ENCODE measurements around the gene CELF5.

Gene CELF5

DNA sequence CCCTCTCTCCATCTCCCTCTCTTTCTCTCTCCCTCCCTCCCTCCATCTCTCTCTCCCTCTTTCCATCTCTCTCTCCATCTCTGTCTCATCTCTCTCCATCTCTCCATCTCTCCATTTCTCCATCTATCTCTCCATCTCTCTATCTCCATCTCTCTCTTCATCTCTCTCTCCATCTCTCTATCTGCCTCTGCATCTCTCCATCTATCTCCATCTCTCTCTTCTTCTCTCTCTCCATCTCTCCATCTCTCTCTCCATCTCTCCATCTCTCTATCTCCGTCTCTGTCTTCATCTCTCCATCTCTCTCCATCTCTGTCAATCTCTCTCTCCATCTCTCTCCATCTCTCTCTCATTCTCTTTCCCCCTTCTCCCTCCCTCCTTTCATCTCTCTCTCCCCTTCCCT, 85.8 kb downstream of the CELF5 start:
- ATAC-seq: no peak
- H3K36me3 Mint-ChIP-seq (ENCODE audit: low read depth): no peaks in the 10 kb centered on the region
- H3K4me3 Mint-ChIP-seq: no peak overlapping the region
- H3K27ac Mint-ChIP-seq: no peak overlapping the region
- no peak for DNase-seq
- H3K27me3 Mint-ChIP-seq: peaks cover 35% of the 10 kb centered on the region
- H3K9me3 Mint-ChIP-seq: peaks cover 3% of the 10 kb centered on the region
- no peaks in the 10 kb centered on the region for H3K4me1 Mint-ChIP-seq

DNA sequence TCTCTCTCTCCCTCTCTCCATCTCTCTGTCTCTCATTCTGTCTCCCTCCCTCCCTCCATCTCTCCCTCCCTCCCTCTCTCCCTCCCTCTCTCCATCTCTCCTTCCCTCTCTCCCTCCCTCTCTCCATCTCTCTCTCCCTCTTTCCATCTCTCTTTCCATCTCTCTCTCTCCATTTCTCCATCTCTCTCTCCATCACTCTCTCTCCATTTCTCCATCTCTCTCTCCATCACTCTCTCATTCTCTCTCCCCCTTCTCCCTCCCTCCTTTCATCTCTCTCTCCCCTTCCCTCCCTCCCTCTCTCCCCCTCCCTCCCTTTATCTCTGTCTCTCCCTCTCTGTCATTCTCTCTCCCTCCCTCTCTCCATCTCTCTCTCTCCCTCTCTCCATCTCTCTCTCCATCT, 86.2 kb downstream of the CELF5 start:
- no peak for DNase-seq
- no peaks in the 10 kb centered on the region for H3K4me1 Mint-ChIP-seq
- peaks cover 35% of the 10 kb centered on the region for H3K27me3 Mint-ChIP-seq
- no peak overlapping the region for H3K4me3 Mint-ChIP-seq
- H3K36me3 Mint-ChIP-seq (ENCODE audit: low read depth): no peaks in the 10 kb centered on the region
- no peak overlapping the region for H3K27ac Mint-ChIP-seq
- ATAC-seq: no peak
- H3K9me3 Mint-ChIP-seq: peaks cover 3% of the 10 kb centered on the region

- Mint-ChIP-seq H3K4me1 (no peaks in the 10 kb centered on the region), H3K36me3 (ENCODE audit: low read depth) (no peaks in the 10 kb centered on the region), H3K4me3 (no peak overlapping the region), H3K27ac (no peak overlapping the region), H3K27me3 (peaks cover 34% of the 10 kb centered on the region), H3K9me3 (no peaks in the 10 kb centered on the region)
- DNase-seq (no peak), ATAC-seq (no peak)
These were observed 88.7 kb downstream of the CELF5 start for GRCh38 chr19:3313199-3313575.

DNA sequence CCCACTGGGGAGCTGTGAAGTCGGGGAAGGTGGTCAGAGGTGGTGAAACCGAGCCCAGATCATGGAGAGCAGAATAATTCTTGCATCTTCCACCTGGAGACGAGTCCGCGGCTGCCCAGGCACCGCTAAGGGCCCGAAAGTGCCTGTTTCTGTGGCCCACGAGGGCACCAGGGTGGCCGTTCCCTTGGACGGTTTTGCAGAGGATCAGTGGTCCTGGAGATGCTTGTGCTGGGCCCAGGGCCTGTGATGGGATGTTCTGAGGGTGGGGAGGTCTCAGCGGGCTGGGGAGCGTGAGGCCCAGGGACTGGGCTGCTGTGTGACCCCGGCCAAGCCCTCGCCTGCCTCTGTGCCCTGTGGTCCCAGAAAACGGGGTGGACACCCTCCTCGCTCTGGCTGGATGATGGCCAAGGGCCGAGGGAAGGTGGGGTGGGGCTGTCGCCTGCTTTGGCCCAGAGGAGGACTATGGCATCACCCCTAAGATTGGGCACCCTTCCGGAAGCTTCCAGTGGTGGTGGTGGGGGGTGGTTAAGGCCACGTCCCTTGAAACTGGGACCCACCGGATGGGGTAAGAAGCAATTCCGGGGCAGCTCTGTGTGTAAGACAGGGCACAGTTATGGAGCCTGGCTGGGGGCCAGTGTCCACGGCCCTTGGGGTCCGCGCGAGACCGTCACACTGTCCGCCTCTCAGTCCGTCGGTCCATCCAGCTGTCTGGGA, 90.7 kb downstream of the CELF5 start:
- no peaks in the 10 kb centered on the region for H3K4me1 Mint-ChIP-seq
- no peak overlapping the region for H3K27ac Mint-ChIP-seq
- H3K36me3 Mint-ChIP-seq (ENCODE audit: low read depth): no peaks in the 10 kb centered on the region
- DNase-seq (no peak), ATAC-seq (no peak)
- H3K27me3 Mint-ChIP-seq: peaks cover 29% of the 10 kb centered on the region
- no peaks in the 10 kb centered on the region for H3K9me3 Mint-ChIP-seq
- H3K4me3 Mint-ChIP-seq: no peak overlapping the region

DNA sequence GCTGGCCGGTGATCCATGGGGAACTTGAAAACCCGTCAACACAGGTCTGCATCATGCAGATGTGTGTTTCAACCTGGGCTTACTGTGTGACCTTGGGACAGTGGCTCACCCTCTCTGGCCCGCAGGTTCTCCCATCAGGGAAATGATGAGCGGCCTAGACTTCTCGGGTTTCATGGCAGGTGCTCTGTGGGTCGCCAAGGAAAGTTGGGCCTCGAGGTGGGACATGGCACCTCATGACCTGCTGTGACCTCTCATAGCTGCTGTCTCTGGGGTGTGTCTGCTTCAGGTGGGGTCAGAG, 91.2 kb downstream of the CELF5 start:
- Mint-ChIP-seq H3K27ac (no peak overlapping the region), H3K27me3 (peaks cover 27% of the 10 kb centered on the region), H3K4me1 (no peaks in the 10 kb centered on the region), H3K36me3 (ENCODE audit: low read depth) (no peaks in the 10 kb centered on the region), H3K9me3 (no peaks in the 10 kb centered on the region), H3K4me3 (no peak overlapping the region)
- DNase-seq (no peak), ATAC-seq (no peak)

- ATAC-seq: no peak
- Mint-ChIP-seq H3K4me3 (no peak overlapping the region), H3K27ac (no peak overlapping the region), H3K27me3 (peaks cover 26% of the 10 kb centered on the region), H3K9me3 (no peaks in the 10 kb centered on the region), H3K36me3 (ENCODE audit: low read depth) (no peaks in the 10 kb centered on the region), H3K4me1 (no peaks in the 10 kb centered on the region)
- DNase-seq: no peak
These were observed 91.7 kb downstream of the CELF5 start for GRCh38 chr19:3316132-3316648.

DNA sequence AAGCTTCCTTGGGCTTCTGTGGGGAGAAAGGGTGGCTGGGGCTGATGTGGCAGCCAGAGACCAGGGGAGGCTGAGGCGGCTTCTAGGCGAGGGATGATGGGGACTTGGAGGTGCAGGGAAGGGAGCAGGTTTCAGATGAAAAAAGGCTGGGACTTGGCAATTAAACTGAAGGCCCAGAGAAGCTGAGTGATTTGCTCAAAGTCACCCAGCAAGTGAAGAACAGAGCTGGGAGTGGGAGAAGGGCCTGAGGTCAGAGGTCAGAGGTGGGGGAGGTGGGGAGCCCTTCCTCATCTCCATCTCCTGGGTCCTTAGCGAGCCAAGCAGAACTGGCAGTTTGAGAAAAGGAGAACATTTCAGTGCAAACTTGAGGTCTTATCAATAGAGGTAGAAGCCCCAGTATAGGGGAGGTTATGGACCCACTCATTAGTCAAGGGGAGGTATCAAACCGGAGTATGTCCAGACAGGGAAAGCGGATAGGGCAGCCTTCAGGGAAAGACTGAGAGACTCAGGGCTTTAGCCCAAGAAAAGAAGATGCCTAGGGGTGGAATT, 92.3 kb downstream of the CELF5 start:
- no peak for ATAC-seq
- H3K27me3 Mint-ChIP-seq: peaks cover 24% of the 10 kb centered on the region
- no peaks in the 10 kb centered on the region for H3K36me3 Mint-ChIP-seq (ENCODE audit: low read depth)
- H3K4me3 Mint-ChIP-seq: no peak overlapping the region
- no peaks in the 10 kb centered on the region for H3K9me3 Mint-ChIP-seq
- H3K4me1 Mint-ChIP-seq: no peaks in the 10 kb centered on the region
- no peak for DNase-seq
- H3K27ac Mint-ChIP-seq: no peak overlapping the region

GRCh38 chr19:3319643-3320353, 95.3 kb downstream of the CELF5 start:
- Mint-ChIP-seq H3K4me3 (no peak overlapping the region), H3K9me3 (no peaks in the 10 kb centered on the region), H3K27ac (no peak overlapping the region), H3K36me3 (ENCODE audit: low read depth) (no peaks in the 10 kb centered on the region), H3K27me3 (peaks cover 22% of the 10 kb centered on the region), H3K4me1 (no peaks in the 10 kb centered on the region)
- DNase-seq: no peak
- ATAC-seq: no peak

DNA sequence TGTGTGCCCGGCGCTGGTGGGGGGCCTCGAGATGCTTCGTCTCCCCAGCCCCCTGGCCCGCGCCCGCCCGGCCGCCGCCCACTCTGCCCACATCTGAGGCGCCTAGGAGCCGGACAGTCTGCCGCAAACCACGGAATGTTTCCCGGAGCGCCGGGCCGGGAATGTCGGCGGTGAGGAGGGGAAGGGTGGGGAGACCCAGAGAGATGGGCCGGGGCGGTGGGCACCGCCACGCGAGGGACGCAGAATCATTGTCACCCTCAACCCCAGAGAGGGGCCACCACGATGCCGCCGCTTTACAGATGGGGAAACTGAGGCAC, 95.9 kb downstream of the CELF5 start:
- no peak for DNase-seq
- Mint-ChIP-seq H3K27ac (no peak overlapping the region), H3K4me1 (no peaks in the 10 kb centered on the region), H3K27me3 (peaks cover 22% of the 10 kb centered on the region), H3K4me3 (no peak overlapping the region), H3K36me3 (ENCODE audit: low read depth) (no peaks in the 10 kb centered on the region), H3K9me3 (no peaks in the 10 kb centered on the region)
- no peak for ATAC-seq

DNA sequence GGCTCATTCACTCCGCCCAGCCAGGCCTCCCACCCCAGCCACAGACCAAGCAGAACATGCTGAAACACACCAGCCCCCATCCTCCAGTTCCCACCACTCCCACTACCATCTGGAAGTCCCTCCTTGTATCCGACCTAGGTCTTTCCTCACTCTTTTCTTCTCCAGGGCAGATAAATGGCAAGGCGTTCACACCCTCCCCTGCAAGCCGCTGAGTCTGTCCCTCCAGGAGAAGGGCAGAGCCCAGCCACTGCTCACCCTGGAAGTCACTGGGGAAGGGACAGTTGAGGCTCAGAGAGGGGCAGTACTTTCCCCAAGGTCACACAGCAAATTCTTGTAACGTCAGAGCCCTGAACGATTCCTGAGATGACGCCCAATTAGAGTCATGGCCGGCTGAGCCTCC, 96.4 kb downstream of the CELF5 start:
- no peak overlapping the region for H3K4me3 Mint-ChIP-seq
- DNase-seq (no peak), ATAC-seq (no peak)
- H3K4me1 Mint-ChIP-seq: no peaks in the 10 kb centered on the region
- no peak overlapping the region for H3K27ac Mint-ChIP-seq
- no peaks in the 10 kb centered on the region for H3K36me3 Mint-ChIP-seq (ENCODE audit: low read depth)
- H3K27me3 Mint-ChIP-seq: peaks cover 22% of the 10 kb centered on the region
- no peaks in the 10 kb centered on the region for H3K9me3 Mint-ChIP-seq

- Mint-ChIP-seq H3K27me3 (peaks cover 19% of the 10 kb centered on the region), H3K36me3 (ENCODE audit: low read depth) (no peaks in the 10 kb centered on the region), H3K27ac (no peak overlapping the region), H3K4me3 (no peak overlapping the region), H3K9me3 (no peaks in the 10 kb centered on the region), H3K4me1 (no peaks in the 10 kb centered on the region)
- ATAC-seq: no peak
- no peak for DNase-seq
These were observed 97.2 kb downstream of the CELF5 start for GRCh38 chr19:3321696-3322095.

DNA sequence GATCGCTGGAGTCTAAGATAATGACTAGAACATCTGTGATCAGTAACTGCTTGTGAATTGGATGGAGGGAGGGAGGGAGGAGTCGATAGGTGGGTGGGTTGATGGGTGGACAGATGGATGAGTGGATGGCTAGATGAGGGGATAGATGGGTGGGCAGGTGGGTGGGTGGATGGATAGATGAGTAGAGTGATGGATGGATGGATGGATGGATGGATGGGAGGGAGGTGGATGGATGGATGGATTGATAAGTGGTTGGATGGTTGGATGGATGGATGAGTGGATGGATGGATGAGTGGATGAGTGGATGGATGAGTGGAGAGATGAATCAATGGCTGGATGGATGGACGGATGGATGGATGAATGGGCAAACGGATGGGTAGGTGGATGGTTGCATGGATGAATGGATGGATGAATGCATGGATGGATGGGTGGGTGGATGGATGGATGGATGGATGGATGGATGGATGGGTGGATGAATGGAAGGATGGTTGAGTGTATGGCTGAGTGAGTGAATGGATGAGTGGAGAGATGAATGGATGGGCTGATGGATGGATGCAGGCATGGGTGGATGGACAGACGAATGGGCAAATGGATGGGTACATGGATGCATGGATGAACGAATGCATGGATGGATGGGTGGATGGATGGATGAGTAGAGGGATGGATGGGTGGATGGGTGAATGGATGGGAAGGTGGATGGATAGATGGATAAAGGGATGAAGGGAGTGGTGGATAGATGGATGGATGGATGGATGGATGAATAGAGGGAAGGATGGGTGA, 97.9 kb downstream of the CELF5 start:
- no peak for DNase-seq
- Mint-ChIP-seq H3K9me3 (no peaks in the 10 kb centered on the region), H3K27ac (no peak overlapping the region), H3K36me3 (ENCODE audit: low read depth) (no peaks in the 10 kb centered on the region), H3K4me3 (no peak overlapping the region), H3K27me3 (peaks cover 21% of the 10 kb centered on the region), H3K4me1 (no peaks in the 10 kb centered on the region)
- ATAC-seq: no peak

- ATAC-seq: no peak
- Mint-ChIP-seq H3K4me1 (no peaks in the 10 kb centered on the region), H3K36me3 (ENCODE audit: low read depth) (no peaks in the 10 kb centered on the region), H3K27me3 (peaks cover 21% of the 10 kb centered on the region), H3K9me3 (no peaks in the 10 kb centered on the region), H3K4me3 (no peak overlapping the region), H3K27ac (no peak overlapping the region)
- DNase-seq: no peak
These were observed 98.6 kb downstream of the CELF5 start for GRCh38 chr19:3323026-3323425.

DNA sequence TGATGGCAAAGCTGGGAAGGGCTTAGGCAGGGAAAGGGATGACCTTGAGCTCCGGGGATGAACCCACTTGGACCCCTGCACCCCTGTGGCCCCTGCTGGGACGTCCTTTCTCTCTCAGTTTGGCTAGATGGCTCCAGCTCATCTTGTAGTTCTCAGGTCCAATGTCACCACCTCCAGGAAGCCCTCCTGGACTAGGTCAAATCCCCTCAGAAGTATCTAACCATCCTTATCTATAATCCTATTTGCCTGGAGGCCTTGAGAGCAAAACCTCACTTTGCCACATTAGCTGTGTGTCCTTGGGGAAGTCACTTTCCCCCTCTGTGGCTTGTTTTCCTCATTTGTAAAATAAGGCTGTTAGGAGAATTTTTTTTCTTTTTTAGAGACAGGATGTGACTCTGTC, 99.2 kb downstream of the CELF5 start:
- Mint-ChIP-seq H3K4me1 (no peaks in the 10 kb centered on the region), H3K4me3 (no peak overlapping the region), H3K36me3 (ENCODE audit: low read depth) (no peaks in the 10 kb centered on the region), H3K27me3 (peaks cover 21% of the 10 kb centered on the region), H3K9me3 (no peaks in the 10 kb centered on the region), H3K27ac (no peak overlapping the region)
- ATAC-seq: no peak
- DNase-seq: no peak

DNA sequence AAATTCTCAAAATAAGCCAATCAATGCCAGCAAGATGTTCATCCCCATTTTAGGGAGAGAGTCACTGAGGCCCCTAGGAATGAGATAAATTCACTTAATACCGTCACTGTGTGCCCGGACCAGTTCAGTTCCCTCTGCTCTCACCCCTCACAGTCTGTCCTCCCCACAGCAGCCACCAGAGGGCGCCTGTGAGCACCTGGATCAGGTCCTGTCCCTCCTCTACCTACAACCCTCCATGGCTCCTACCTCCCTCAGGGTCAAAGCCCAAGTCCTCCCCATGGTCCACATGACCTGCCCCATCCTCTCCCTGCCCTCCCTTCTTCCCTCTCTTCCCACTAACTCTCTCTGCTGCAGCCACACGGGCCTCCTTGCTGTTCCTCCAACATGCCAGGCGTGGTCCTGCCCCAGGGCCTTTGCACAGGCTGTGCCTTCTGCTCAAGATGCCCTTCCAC, 100.0 kb downstream of the CELF5 start:
- DNase-seq (peak; percentile 90), ATAC-seq (peak; percentile 81)
- peaks cover 21% of the 10 kb centered on the region for H3K27me3 Mint-ChIP-seq
- H3K4me1 Mint-ChIP-seq: no peaks in the 10 kb centered on the region
- H3K9me3 Mint-ChIP-seq: no peaks in the 10 kb centered on the region
- H3K36me3 Mint-ChIP-seq (ENCODE audit: low read depth): no peaks in the 10 kb centered on the region
- no peak overlapping the region for H3K4me3 Mint-ChIP-seq
- no peak overlapping the region for H3K27ac Mint-ChIP-seq

Data from activated naive CD8-positive, alpha-beta T cell treated with anti-CD3 and anti-CD28 coated beads, Interleukin-2, amount 50 U/mL, for 24 hours (primary cell).